Measurements from ENCODE around the gene FASN. TPM values are rescaled to one million over a fixed set of nuclear protein-coding genes. Genes with fewer than 3 reads are reported as not detected.

The FASN gene
- total RNA-seq, 1 experiment from 2014 or later: 151 TPM

DNA sequence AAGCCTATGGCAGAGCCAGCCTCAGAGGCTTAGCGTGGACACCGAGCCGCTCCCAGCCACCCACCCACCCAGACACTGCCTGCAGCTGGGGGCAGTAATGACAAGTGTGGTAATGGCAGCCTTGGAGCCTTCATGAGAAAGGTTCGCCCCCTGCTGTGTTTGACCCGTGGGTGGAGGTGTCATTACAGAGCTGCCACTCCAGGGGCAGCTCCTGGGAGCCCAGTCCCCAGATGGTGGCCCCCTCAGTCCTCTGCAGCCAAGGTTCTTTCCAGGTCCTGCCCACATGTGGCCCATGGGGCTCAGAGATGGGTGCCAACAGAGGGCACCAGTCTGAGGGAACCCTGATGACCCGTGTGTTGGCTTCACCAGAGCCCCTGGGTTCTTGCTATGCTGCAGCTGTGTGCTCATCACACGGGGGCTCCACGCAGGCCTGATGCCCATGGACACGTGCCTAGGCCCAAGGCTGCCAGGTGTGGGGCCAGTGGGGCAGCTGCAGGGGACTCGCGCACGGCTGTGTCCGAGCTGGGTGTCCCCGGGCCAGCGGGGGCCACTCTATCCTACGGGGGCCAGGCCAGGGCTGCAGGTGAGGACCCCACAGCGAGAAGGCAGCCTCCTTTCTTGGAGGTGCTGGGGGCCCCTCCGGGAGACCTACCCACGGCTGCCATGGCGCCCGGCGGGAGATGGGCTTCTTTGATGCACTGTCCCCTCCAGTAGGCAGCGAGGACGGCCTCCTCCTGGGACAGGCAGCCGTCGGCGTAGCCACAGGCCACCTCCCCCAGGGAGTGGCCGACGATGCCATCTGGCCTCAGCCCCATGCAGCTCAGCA is 8.1 kb downstream of the FASN start:
- no peak for DNase-seq (ENCODE audit: low read depth)

DNA sequence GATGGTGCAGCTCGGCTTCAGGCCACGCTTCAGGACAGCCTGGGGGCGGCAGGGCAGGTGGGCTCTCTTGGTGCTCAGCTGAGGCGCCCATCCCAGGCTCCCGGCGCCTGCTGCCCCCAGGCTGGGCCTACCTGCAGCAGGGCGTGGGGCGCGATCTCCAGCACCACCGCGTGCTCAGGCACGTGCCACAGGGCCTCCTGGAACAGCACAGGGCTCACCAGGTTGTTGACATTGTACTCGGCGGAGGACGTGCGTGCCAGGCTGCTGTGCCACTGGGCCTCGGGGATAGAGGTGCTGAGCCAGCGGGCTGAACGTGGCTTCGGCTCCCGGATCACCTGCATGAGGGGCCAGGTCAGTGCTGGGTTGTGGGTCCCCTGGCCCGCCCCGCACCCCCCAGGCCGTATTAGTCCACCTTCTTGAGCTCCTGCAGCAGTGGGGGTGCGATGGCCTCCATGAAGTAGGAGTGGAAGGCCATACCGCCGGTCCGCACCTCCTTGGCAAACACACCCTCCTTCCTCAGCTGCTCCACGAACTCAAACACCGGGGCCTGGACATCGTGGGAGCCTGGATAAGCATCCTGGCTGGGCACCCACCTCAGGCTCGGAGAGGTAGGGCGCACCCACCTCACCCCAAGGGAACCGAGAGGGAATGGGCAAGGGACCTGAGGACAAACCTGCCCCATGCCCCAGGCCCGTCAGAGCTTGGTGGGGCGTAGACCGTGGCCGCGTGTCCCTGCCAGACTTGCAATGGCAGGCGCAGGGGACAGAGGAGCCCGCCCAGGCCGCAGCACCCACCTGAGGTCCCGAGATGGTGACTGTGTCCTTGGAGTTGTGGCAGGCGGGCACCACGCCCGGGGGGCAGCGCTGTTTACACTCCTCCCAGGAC is 9.0 kb downstream of the FASN start:
- DNase-seq (ENCODE audit: low read depth): no peak

GRCh38 chr17:82087961-82088837 is 9.8 kb downstream of the FASN start:
- DNase-seq (ENCODE audit: low read depth): no peak

GRCh38 chr17:82086941-82087906 is 10.8 kb downstream of the FASN start:
- DNase-seq (ENCODE audit: low read depth): no peak

GRCh38 chr17:82085931-82086764 is 11.9 kb downstream of the FASN start:
- no peak for DNase-seq (ENCODE audit: low read depth)

- no peak for DNase-seq (ENCODE audit: low read depth)
These were observed 12.8 kb downstream of the FASN start for GRCh38 chr17:82085031-82085861.

DNA sequence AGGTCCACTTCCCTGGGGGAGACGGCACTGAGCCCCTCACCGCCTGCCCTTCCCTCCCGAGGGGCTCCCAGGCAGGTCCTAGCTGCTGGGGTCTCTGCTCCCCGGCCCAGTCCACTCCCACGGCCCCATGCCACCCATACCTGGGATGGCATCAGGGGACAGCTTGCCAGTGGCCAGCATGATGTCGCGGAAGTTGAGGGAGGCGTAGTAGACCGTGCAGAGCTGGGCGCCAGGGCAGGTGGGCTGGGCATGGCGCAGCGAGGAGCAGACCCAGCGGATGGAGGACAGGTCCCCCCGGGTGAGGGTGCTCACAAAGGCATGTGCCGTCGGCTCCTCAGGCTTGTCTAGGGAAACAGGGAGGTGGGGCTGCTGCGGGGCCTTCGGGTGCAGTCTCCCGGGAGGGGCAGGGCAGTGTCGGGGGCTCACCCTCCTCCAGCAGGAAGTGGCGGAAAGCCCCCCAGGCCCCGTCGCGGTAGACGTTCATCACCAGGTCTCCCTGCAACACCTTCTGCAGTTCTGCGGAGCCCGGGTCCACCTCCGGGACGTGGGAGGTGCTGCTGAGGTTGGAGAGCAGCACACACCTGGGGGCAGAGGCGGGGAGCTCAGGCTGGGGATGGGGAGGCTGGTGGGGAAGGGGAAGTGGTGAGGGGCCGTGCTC is 13.5 kb downstream of the FASN start:
- no peak for DNase-seq (ENCODE audit: low read depth)

GRCh38 chr17:82083533-82084359 is 14.3 kb downstream of the FASN start:
- DNase-seq (ENCODE audit: low read depth): no peak

GRCh38 chr17:82083009-82083408 is 15.0 kb downstream of the FASN start:
- DNase-seq (ENCODE audit: low read depth): no peak

GRCh38 chr17:82082456-82082855 is 15.6 kb downstream of the FASN start:
- DNase-seq (ENCODE audit: low read depth): no peak

DNA sequence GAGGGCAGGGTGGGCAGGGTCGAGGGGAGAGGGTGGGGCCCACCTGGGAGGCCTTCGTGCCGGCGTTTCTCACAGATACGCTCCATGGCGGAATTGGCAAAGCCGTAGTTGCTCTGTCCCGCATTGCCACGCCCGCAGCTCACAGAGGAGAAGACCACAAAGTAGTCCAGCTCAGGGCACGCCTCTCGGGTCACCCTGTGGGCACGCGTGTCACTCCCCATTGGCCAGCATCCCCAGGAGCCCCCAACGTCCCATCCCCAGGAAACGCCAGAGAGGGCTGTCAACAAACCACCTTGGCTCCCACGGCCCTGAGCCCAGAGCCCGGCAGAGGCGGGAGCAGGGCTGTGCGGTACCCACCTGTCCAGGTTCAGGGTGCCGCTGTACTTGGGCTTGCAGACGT is 16.1 kb downstream of the FASN start:
- DNase-seq (ENCODE audit: low read depth): no peak

GRCh38 chr17:82081546-82081945 is 16.5 kb downstream of the FASN start:
- no peak for DNase-seq (ENCODE audit: low read depth)

DNA sequence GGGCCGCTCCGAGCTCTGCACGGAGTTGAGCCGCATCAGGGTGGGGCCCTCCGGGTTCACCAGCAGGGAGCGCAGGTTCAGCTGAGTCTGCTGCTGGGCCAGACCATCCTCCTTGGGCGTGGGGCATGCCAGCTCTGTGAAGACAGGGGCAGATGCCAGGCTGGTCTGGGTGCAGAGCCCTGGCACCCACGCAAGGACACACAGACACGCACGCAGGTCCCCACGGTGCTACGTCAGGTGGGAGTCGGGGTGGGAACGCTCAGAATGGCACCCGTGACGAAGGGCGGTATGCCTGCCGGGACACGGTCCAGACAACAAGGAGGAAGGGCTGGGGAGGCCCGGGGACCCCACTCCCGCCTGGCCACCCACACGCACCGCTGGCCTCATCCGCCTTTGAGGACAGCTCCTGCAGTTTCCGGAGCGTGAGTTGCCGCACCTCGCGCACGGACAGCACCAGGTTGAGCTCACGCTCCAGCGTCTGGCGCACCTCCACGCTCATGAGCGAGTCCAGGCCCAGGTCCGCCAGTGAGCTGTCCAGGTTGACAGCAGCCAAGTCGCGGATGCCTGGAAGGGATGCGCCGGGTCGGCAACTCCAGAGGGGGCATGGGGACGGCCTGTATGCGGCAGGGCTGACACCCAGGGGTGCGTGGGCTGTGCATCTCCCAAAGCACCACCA is 17.1 kb downstream of the FASN start:
- DNase-seq (ENCODE audit: low read depth): no peak

GRCh38 chr17:82080048-82080788 is 17.8 kb downstream of the FASN start:
- no peak for DNase-seq (ENCODE audit: low read depth)

GRCh38 chr17:82079001-82079677 is 18.9 kb downstream of the FASN start:
- DNase-seq (ENCODE audit: low read depth): no peak

Measured in HT1080 (cell line).